GM12801 (cell line): ENCODE data around the gene PRDM15.

Experiments
- CTCF ChIP-seq: IDR thresholded peaks from one replicate; pipeline ENCODE4 v1.5.1; 2011; ENCODE audit warnings: control low read depth; ENCODE audit not compliant: insufficient read length; ENCODE audit errors: extremely low read depth

The PRDM15 gene

GRCh38 chr21:41890355-41890754 is 11.2 kb upstream of the PRDM15 start:
- no peak for TF ChIP-seq CTCF

GRCh38 chr21:41888749-41889376 is 9.7 kb upstream of the PRDM15 start:
- TF ChIP-seq CTCF = no peak

- no peak for TF ChIP-seq CTCF
Observed at GRCh38 chr21:41887667-41888066, 8.5 kb upstream of the PRDM15 start.

- TF ChIP-seq CTCF = no peak
Observed at GRCh38 chr21:41886328-41886727, 7.2 kb upstream of the PRDM15 start.

GRCh38 chr21:41885341-41886024 is 6.3 kb upstream of the PRDM15 start:
- no peak for TF ChIP-seq CTCF

- TF ChIP-seq CTCF = no peak
Observed at GRCh38 chr21:41884501-41885030, 5.4 kb upstream of the PRDM15 start.

- no peak for TF ChIP-seq CTCF
Observed at GRCh38 chr21:41883582-41883981, 4.4 kb upstream of the PRDM15 start.
